ENCODE data around the gene SREBF1. TPM values are rescaled to one million over a fixed set of nuclear protein-coding genes. Genes with fewer than 3 reads are reported as not detected.
A peak's percentile ranks its signal among the peaks of the same experiment; 100 is the strongest.

Gene SREBF1
- total RNA-seq, 2 donors from 2014 or later: 192 to 209 TPM

GRCh38 chr17:17771498-17772201 lies 65.1 kb downstream of the SREBF1 start:
- H3K4me1 Mint-ChIP-seq (ENCODE audit: low read depth): peaks cover 26% of the 10 kb centered on the region
- no peaks in the 10 kb centered on the region for H3K27me3 Mint-ChIP-seq (ENCODE audit: low read depth)
- no peaks in the 10 kb centered on the region for H3K36me3 Mint-ChIP-seq (ENCODE audit: insufficient read depth in 2 of 2)
- ATAC-seq (replicated peaks in 1 of 2) (no peak), DNase-seq (no peak)
- H3K9me3 Mint-ChIP-seq: no peaks in the 10 kb centered on the region
- H3K4me3 Mint-ChIP-seq: no peak overlapping the region
- no peak overlapping the region for H3K27ac Mint-ChIP-seq

DNA sequence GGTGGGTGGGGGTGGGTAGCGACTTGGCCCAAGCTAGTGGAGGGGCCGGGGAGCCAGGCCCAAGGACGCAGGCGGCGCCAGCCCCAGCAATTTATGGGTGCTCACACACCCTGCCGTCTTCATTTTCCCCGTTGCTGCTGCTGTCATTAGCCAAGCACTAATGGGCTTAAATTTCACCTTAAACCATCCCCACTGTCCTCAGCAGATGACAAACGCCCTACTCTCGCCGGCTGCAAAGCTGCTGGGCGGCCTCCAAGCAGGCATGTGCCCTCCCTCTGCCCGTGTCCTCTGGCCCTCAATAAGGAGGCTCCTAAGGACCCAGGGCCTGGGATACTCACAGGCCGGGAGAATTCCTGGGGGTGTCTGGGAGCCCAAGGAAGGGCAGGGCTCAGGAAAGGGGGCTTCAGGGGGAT lies 66.1 kb downstream of the SREBF1 start:
- DNase-seq: no peak
- Mint-ChIP-seq H3K36me3 (ENCODE audit: insufficient read depth in 2 of 2) (no peaks in the 10 kb centered on the region), H3K27ac (no peak overlapping the region), H3K4me3 (no peak overlapping the region), H3K9me3 (no peaks in the 10 kb centered on the region), H3K27me3 (ENCODE audit: low read depth) (no peaks in the 10 kb centered on the region), H3K4me1 (ENCODE audit: low read depth) (peaks cover 36% of the 10 kb centered on the region)
- ATAC-seq (replicated peaks in 1 of 2): no peak

GRCh38 chr17:17769869-17770631 lies 66.7 kb downstream of the SREBF1 start:
- ATAC-seq (replicated peaks in 1 of 2) (no peak), DNase-seq (no peak)
- Mint-ChIP-seq H3K36me3 (ENCODE audit: insufficient read depth in 2 of 2) (no peaks in the 10 kb centered on the region), H3K4me3 (no peak overlapping the region), H3K9me3 (no peaks in the 10 kb centered on the region), H3K4me1 (ENCODE audit: low read depth) (peaks cover 41% of the 10 kb centered on the region), H3K27me3 (ENCODE audit: low read depth) (no peaks in the 10 kb centered on the region), H3K27ac (no peak overlapping the region)

- no peaks in the 10 kb centered on the region for H3K27me3 Mint-ChIP-seq (ENCODE audit: low read depth)
- DNase-seq: no peak
- H3K9me3 Mint-ChIP-seq: no peaks in the 10 kb centered on the region
- ATAC-seq (replicated peaks in 1 of 2): no peak
- H3K4me3 Mint-ChIP-seq: no peak overlapping the region
- no peaks in the 10 kb centered on the region for H3K36me3 Mint-ChIP-seq (ENCODE audit: insufficient read depth in 2 of 2)
- no peak overlapping the region for H3K27ac Mint-ChIP-seq
- peaks cover 46% of the 10 kb centered on the region for H3K4me1 Mint-ChIP-seq (ENCODE audit: low read depth)
Measured at GRCh38 chr17:17768424-17769088, 68.2 kb downstream of the SREBF1 start.

GRCh38 chr17:17767887-17768418 lies 68.8 kb downstream of the SREBF1 start:
- Mint-ChIP-seq H3K27ac (no peak overlapping the region), H3K9me3 (no peaks in the 10 kb centered on the region), H3K36me3 (ENCODE audit: insufficient read depth in 2 of 2) (no peaks in the 10 kb centered on the region), H3K4me3 (no peak overlapping the region), H3K27me3 (ENCODE audit: low read depth) (no peaks in the 10 kb centered on the region), H3K4me1 (ENCODE audit: low read depth) (peaks cover 44% of the 10 kb centered on the region)
- ATAC-seq (replicated peaks in 1 of 2): no peak
- DNase-seq: no peak

DNA sequence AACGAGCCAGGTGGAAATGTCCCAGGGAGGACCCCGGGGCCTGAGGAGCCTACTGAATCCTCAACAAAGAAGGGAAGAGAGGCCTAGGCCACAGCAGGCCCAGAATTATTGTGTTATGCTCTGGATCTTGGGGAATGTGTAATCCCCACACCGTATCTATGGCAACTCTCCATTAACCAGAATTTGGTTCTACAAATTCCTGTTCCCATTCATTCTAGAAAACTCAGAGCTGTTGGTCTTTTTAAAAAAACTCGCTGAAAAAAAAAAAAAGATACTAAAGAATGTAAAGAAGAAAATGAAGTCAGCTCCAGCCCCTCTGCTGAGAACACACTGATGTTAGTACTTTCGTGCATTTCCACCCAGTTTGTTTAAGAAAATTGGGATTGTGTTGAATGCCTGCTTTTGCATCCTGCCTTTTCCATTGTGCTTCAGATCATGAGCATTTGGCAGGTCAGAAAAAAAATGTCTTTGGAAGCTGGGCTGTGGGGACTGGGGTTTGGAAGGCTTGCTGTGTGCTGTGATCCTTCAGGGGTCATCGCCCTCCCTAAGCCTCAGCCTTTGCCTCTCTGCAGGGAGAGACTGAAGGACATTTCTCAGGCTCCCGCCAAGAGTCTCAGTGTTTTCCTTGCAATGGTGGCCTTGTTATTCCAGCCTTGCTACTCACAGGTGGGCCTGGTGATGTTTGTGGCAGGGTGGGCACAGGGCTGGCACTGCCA lies 69.5 kb downstream of the SREBF1 start:
- Mint-ChIP-seq H3K27ac (no peak overlapping the region), H3K4me3 (no peak overlapping the region), H3K27me3 (ENCODE audit: low read depth) (no peaks in the 10 kb centered on the region), H3K36me3 (ENCODE audit: insufficient read depth in 2 of 2) (no peaks in the 10 kb centered on the region), H3K4me1 (ENCODE audit: low read depth) (peaks cover 41% of the 10 kb centered on the region), H3K9me3 (no peaks in the 10 kb centered on the region)
- DNase-seq (no peak), ATAC-seq (replicated peaks in 1 of 2) (no peak)

GRCh38 chr17:17766744-17767120 lies 70.1 kb downstream of the SREBF1 start:
- Mint-ChIP-seq H3K27me3 (ENCODE audit: low read depth) (no peaks in the 10 kb centered on the region), H3K9me3 (no peaks in the 10 kb centered on the region), H3K27ac (no peak overlapping the region), H3K36me3 (ENCODE audit: insufficient read depth in 2 of 2) (no peaks in the 10 kb centered on the region), H3K4me3 (no peak overlapping the region), H3K4me1 (ENCODE audit: low read depth) (peaks cover 42% of the 10 kb centered on the region)
- ATAC-seq (replicated peaks in 1 of 2): no peak
- DNase-seq: no peak

GRCh38 chr17:17766077-17766743 lies 70.6 kb downstream of the SREBF1 start:
- Mint-ChIP-seq H3K9me3 (no peaks in the 10 kb centered on the region), H3K4me3 (peak overlapping the region in 1 of 2 donors; percentile 26), H3K36me3 (ENCODE audit: insufficient read depth in 2 of 2) (no peaks in the 10 kb centered on the region), H3K27me3 (ENCODE audit: low read depth) (no peaks in the 10 kb centered on the region), H3K27ac (no peak overlapping the region), H3K4me1 (ENCODE audit: low read depth) (peaks cover 43% of the 10 kb centered on the region)
- no peak for DNase-seq
- peak; percentile 27 to 40 for ATAC-seq (replicated peaks in 1 of 2)

DNA sequence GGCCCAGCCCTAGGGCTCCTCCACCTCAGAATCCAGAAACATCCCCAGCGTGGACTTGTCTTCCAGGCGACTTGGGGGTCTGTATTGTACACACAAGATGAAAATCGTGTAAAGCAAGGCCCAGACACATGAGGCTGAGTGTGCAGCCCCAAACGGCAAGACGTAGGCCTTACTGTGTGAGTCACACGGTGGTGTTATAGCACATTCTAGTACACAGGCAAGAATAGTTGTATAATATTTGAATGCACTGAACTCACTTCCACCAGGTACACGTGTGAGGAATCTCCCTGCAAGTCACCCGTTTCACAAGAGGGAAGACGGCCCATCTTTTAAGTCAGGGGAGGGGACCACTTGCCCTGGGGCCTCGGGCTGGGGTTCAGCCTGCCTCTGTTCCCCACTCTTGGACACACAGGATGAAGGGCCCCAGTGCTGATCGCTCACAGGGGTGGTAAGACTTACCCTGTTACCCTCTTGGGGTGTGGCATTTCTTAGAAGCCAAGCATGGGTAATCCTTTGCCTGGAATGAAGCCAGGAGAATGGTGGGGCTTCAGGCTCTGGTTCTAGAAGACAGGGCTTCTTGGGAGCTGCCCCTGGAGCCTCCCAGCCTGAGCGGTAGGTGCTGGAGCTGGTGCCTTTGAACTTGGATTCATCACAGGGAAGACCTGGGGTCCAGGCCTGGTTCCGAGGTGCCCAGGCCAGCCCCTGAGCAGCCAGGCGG lies 71.3 kb downstream of the SREBF1 start:
- Mint-ChIP-seq H3K36me3 (ENCODE audit: insufficient read depth in 2 of 2) (no peaks in the 10 kb centered on the region), H3K27ac (no peak overlapping the region), H3K27me3 (ENCODE audit: low read depth) (no peaks in the 10 kb centered on the region), H3K4me3 (no peak overlapping the region), H3K9me3 (no peaks in the 10 kb centered on the region), H3K4me1 (ENCODE audit: low read depth) (peaks cover 43% of the 10 kb centered on the region)
- no peak for DNase-seq
- ATAC-seq (replicated peaks in 1 of 2): peak in 1 of 2 donors; percentile 27

DNA sequence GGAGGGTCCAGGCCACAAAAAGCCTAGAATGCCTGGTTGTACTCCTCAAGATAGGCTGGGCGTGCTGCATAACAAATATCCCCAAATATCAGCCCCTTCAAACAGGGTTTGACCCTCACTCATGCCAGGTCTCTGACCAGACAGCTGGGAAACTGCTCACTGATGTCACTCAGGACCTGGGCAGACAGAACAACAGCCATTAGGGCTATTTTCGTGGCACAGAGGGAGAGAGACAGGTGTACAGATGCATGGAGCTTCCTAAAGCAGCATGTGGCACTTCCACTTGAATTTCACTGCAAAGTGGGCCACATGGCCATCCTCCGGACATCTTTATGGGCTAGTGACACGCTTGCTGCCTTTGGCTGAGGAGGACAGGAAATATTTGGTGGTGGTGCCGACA lies 73.1 kb downstream of the SREBF1 start:
- Mint-ChIP-seq H3K36me3 (ENCODE audit: insufficient read depth in 2 of 2) (no peaks in the 10 kb centered on the region), H3K4me1 (ENCODE audit: low read depth) (peaks cover 37% of the 10 kb centered on the region), H3K9me3 (no peaks in the 10 kb centered on the region), H3K27ac (no peak overlapping the region), H3K4me3 (no peak overlapping the region), H3K27me3 (ENCODE audit: low read depth) (no peaks in the 10 kb centered on the region)
- no peak for DNase-seq
- ATAC-seq (replicated peaks in 1 of 2): no peak

- Mint-ChIP-seq H3K9me3 (no peaks in the 10 kb centered on the region), H3K27ac (no peak overlapping the region), H3K36me3 (ENCODE audit: insufficient read depth in 2 of 2) (no peaks in the 10 kb centered on the region), H3K4me3 (no peak overlapping the region), H3K27me3 (ENCODE audit: low read depth) (no peaks in the 10 kb centered on the region), H3K4me1 (ENCODE audit: low read depth) (peaks cover 37% of the 10 kb centered on the region)
- ATAC-seq (replicated peaks in 1 of 2): no peak
- no peak for DNase-seq
Measured at GRCh38 chr17:17763136-17763535, 73.7 kb downstream of the SREBF1 start.

DNA sequence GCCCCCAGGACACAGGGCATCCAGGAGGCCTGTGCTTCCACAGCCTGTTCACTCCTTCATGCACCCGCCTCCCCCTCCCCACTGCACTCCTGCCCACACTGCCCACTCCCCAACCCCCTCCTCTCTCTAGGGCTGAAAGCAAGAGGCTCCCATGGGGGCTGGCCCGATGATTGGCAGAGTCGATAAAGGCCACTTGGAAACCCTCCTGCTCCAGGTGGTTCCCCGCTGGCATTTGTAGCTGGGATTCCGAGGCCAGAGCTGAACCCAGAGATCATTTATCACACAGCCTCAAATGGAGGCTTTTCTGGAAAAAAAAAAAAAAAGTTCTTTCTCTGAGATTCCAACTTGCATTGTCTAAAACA lies 74.1 kb downstream of the SREBF1 start:
- Mint-ChIP-seq H3K4me1 (ENCODE audit: low read depth) (peaks cover 40% of the 10 kb centered on the region), H3K27ac (no peak overlapping the region), H3K27me3 (ENCODE audit: low read depth) (no peaks in the 10 kb centered on the region), H3K36me3 (ENCODE audit: insufficient read depth in 2 of 2) (no peaks in the 10 kb centered on the region), H3K4me3 (no peak overlapping the region), H3K9me3 (no peaks in the 10 kb centered on the region)
- no peak for DNase-seq
- ATAC-seq (replicated peaks in 1 of 2): no peak
